ENCODE measurements around the gene MRTO4. TPM values are rescaled to one million over a fixed set of nuclear protein-coding genes. Genes with fewer than 3 reads are reported as not detected.

Gene MRTO4
- total and polyA plus RNA-seq, 2 of the 13 experiments (the other 11 are each of a cell fraction or from before 2014, with no cell fraction given): 28.1 to 59.2 TPM

- no peak for TF ChIP-seq CEBPZ (IDR thresholded peaks at IDR 0.05; ENCODE audit: low read length)
- TF ChIP-seq RERE (CRISPR knock-in tag; IDR thresholded peaks at IDR 0.05; ENCODE audit: low read depth): 0 out of 2 replicates have a peak, but pooled peaks have one; percentile 59
- TF ChIP-seq ZNF143 (CRISPR knock-in tag; IDR thresholded peaks at IDR 0.05): peak; percentile 94
- TF ChIP-seq MXD1 (CRISPR knock-in tag; IDR thresholded peaks at IDR 0.05): peak; percentile 99
- no peak for TF ChIP-seq DPF2 (CRISPR knock-in tag; IDR thresholded peaks at IDR 0.05; ENCODE audit: borderline replicate concordance, low read depth)
- no peak; the same call in 1 of the 2 replicates for TF ChIP-seq ZNF788 (CRISPR knock-in tag; IDR thresholded peaks at IDR 0.05; ENCODE audit: borderline replicate concordance)
- TF ChIP-seq ZNF274 (CRISPR knock-in tag; IDR thresholded peaks at IDR 0.05): peak; percentile 79
- TF ChIP-seq ZNF747 (CRISPR knock-in tag; IDR thresholded peaks at IDR 0.05; ENCODE audit: borderline replicate concordance): 0 out of 2 replicates have a peak, but pooled peaks have one; percentile 40
- peak; percentile 17; the same call in 1 of the 2 replicates for TF ChIP-seq NFKB2 (CRISPR knock-in tag; IDR thresholded peaks at IDR 0.05; ENCODE audit: borderline replicate concordance)
- TF ChIP-seq GLMP (CRISPR knock-in tag; IDR thresholded peaks at IDR 0.05; ENCODE audit: borderline replicate concordance): no peak
- TF ChIP-seq ZNF576 (CRISPR knock-in tag; IDR thresholded peaks at IDR 0.05): peak; percentile 91; the same call in 1 of the 2 replicates
- peak; percentile 73; the same call in 1 of the 2 replicates for TF ChIP-seq ELF4 (CRISPR knock-in tag; IDR thresholded peaks at IDR 0.05; ENCODE audit: borderline replicate concordance)
- TF ChIP-seq RXRA (CRISPR knock-in tag; IDR thresholded peaks at IDR 0.05): peak; percentile 54; the same call in 1 of the 2 replicates
- no peak for TF ChIP-seq HHEX (CRISPR knock-in tag; IDR thresholded peaks at IDR 0.05)
- peak; percentile 41; the same call in 1 of the 2 replicates for TF ChIP-seq ELF3 (CRISPR knock-in tag; IDR thresholded peaks at IDR 0.05)
- peak; percentile 72; the same call in 1 of the 2 replicates for TF ChIP-seq MEF2D (CRISPR knock-in tag; IDR thresholded peaks at IDR 0.05)
- no peak for TF ChIP-seq MAFK (conservative IDR thresholded peaks at IDR 0.05 in 1 of 2, IDR thresholded peaks at IDR 0.05 in 1 of 2; ENCODE audit: low read length in 2 of 2)
Observed at GRCh38 chr1:19251305-19252196, at the start of gene MRTO4, which contains the start of gene EMC1 (continued).
